DMS 273 (cell line): ENCODE results near the gene NSUN5.
"Not testable (repeated sequence)": the region's sequence is repeated elsewhere in the genome, so short reads cannot be mapped to it uniquely, and the experiment has no call there.

Experiments
- DNase-seq: peaks from one replicate; lab custom pipeline; 2025; ENCODE audit not compliant: unreplicated experiment; lab: John Stamatoyannopoulos, UW

The NSUN5 gene

GRCh38 chr7:73327449-73327848 lies 18.8 kb upstream of the NSUN5 start:
- DNase-seq = not testable (repeated sequence)

GRCh38 chr7:73325424-73325823 lies 16.8 kb upstream of the NSUN5 start:
- DNase-seq = not testable (repeated sequence)

GRCh38 chr7:73324081-73324845 lies 15.6 kb upstream of the NSUN5 start:
- peak; percentile 86 for DNase-seq

- DNase-seq = not testable (repeated sequence)
Observed at GRCh38 chr7:73323434-73324080, 14.9 kb upstream of the NSUN5 start.

GRCh38 chr7:73320009-73320408 lies 11.4 kb upstream of the NSUN5 start:
- peak; percentile 50 for DNase-seq

GRCh38 chr7:73319541-73319940 lies 10.9 kb upstream of the NSUN5 start:
- DNase-seq = not testable (repeated sequence)

- not testable (repeated sequence) for DNase-seq
Observed at GRCh38 chr7:73318656-73319204, 10.1 kb upstream of the NSUN5 start.

GRCh38 chr7:73316521-73316920 lies 7.9 kb upstream of the NSUN5 start:
- no peak for DNase-seq

GRCh38 chr7:73314271-73314670 lies 5.6 kb upstream of the NSUN5 start:
- DNase-seq = no peak

GRCh38 chr7:73313521-73313906 lies 4.9 kb upstream of the NSUN5 start:
- DNase-seq = no peak

- DNase-seq = no peak
Observed at GRCh38 chr7:73312831-73313520, 4.3 kb upstream of the NSUN5 start.

- not testable (repeated sequence) for DNase-seq
Observed at GRCh38 chr7:73311421-73311820, 2.8 kb upstream of the NSUN5 start.

GRCh38 chr7:73308074-73308664 lies 457 bp downstream of the NSUN5 start:
- peak; percentile 66 for DNase-seq

GRCh38 chr7:73307436-73307835 lies 1.2 kb downstream of the NSUN5 start:
- DNase-seq = no peak

GRCh38 chr7:73304612-73305387 lies 3.8 kb downstream of the NSUN5 start:
- DNase-seq = not testable (repeated sequence)

GRCh38 chr7:73304071-73304470 lies 4.6 kb downstream of the NSUN5 start:
- no peak for DNase-seq

GRCh38 chr7:73303546-73303945 lies 5.1 kb downstream of the NSUN5 start:
- no peak for DNase-seq

- not testable (repeated sequence) for DNase-seq
Observed at GRCh38 chr7:73302846-73303245, 5.8 kb downstream of the NSUN5 start.

- DNase-seq = not testable (repeated sequence)
Observed at GRCh38 chr7:73301108-73301507, 7.5 kb downstream of the NSUN5 start.

- DNase-seq = not testable (repeated sequence)
Observed at GRCh38 chr7:73299812-73300211, 8.8 kb downstream of the NSUN5 start.
